ENCODE results near the gene TAS1R3.

DNA sequence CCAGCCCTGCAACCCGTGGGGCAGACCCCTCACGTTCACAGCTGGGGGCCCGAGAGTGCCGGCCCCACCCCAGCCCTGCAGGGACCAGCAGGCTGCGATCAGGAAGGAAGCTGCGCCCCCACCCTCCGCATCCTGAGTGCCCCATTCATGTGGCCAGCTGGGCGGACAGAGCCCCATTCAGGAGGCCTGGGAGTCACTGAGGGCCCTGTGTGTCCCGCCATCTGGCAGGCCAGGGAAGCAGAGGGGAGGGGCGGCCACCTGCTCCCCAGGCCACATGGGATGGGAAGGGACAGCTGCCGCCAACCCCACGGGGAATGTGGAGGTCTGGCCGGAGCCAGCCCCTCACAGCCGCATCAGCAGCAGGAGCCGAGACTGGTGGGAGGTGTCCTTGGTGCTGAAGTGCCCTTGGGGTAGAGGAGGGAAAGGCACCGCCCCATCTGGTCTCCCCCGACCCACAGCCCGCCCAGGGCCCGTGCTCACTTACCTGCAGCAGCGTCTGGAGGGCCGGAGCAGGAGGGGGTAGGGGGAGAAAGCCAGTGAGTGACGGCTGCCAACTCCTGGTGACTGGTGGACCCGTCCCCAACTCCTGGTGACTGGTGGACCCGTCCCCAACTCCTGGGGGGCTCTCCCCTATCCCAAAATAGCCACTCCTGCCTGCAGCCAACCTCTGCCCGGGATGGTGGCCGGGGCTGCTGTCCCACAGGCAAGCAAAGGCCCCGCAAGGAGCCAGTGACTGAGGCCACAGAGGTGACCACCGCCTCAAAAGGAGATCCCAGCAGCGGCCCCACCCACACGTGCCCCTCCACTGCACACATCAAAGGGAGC, 32.0 kb upstream of the TAS1R3 start:
- no peak for TF ChIP-seq POLR2A (IDR thresholded peaks at IDR 0.05)
- TF ChIP-seq, protein P1, sequence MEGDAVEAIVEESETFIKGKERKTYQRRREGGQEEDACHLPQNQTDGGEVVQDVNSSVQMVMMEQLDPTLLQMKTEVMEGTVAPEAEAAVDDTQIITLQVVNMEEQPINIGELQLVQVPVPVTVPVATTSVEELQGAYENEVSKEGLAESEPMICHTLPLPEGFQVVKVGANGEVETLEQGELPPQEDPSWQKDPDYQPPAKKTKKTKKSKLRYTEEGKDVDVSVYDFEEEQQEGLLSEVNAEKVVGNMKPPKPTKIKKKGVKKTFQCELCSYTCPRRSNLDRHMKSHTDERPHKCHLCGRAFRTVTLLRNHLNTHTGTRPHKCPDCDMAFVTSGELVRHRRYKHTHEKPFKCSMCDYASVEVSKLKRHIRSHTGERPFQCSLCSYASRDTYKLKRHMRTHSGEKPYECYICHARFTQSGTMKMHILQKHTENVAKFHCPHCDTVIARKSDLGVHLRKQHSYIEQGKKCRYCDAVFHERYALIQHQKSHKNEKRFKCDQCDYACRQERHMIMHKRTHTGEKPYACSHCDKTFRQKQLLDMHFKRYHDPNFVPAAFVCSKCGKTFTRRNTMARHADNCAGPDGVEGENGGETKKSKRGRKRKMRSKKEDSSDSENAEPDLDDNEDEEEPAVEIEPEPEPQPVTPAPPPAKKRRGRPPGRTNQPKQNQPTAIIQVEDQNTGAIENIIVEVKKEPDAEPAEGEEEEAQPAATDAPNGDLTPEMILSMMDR (IDR thresholded peaks at IDR 0.05), result no peak

Data from lower leg skin (tissue), 3 donors.